Stimulated activated naive CD8-positive, alpha-beta T cell treated with anti-CD3 and anti-CD28 coated beads, Interleukin-15, Interleukin-2, amounts not matched to agents 100 ng/mL and 50 ng/mL, for 24 hours (primary cell): ENCODE results near the gene CDC42SE2.
"Not testable (repeated sequence)": the region's sequence is repeated elsewhere in the genome, so short reads cannot be mapped to it uniquely, and the experiment has no call there.

Experiments used
- H3K27ac Mint-ChIP-seq: one replicate; pipeline ENCODE4 v1.8.0; 2021; ENCODE audit warnings: mild to moderate bottlenecking, mixed read lengths
- H3K27me3 Mint-ChIP-seq: one replicate; pipeline ENCODE4 v1.8.0; 2021; ENCODE audit warnings: mixed read lengths
- H3K36me3 Mint-ChIP-seq: one replicate; pipeline ENCODE4 v1.8.0; 2021; ENCODE audit warnings: low read depth, mixed read lengths
- H3K4me1 Mint-ChIP-seq: one replicate; pipeline ENCODE4 v1.8.0; 2021; ENCODE audit warnings: low read depth, mixed read lengths
- H3K4me3 Mint-ChIP-seq: one replicate; pipeline ENCODE4 v1.8.0; 2021; ENCODE audit warnings: mild to moderate bottlenecking, mixed read lengths
- H3K9me3 Mint-ChIP-seq: one replicate; pipeline ENCODE4 v1.8.0; 2021; ENCODE audit warnings: mixed read lengths

CDC42SE2 gene

GRCh38 chr5:131386779-131387178 lies 122.9 kb downstream of the CDC42SE2 start:
- H3K36me3 Mint-ChIP-seq = peaks cover 55% of the 10 kb centered on the region
- no peak overlapping the region for H3K4me3 Mint-ChIP-seq

GRCh38 chr5:131387255-131387654 lies 123.4 kb downstream of the CDC42SE2 start:
- Mint-ChIP-seq H3K4me3 (no peak overlapping the region), H3K27me3 (no peaks in the 10 kb centered on the region), H3K36me3 (peaks cover 59% of the 10 kb centered on the region), H3K4me1 (peaks cover 97% of the 10 kb centered on the region), H3K27ac (peak overlapping the region; percentile 77), H3K9me3 (no peaks in the 10 kb centered on the region)

More at GRCh38 chr5:131386779-131387178, 122.9 kb downstream of the CDC42SE2 start:
- H3K27me3 Mint-ChIP-seq = no peaks in the 10 kb centered on the region
- peaks cover 97% of the 10 kb centered on the region for H3K4me1 Mint-ChIP-seq
- no peaks in the 10 kb centered on the region for H3K9me3 Mint-ChIP-seq
- H3K27ac Mint-ChIP-seq = peak overlapping the region; percentile 59

GRCh38 chr5:131389096-131389868 lies 125.4 kb downstream of the CDC42SE2 start:
- Mint-ChIP-seq H3K9me3 (no peaks in the 10 kb centered on the region), H3K4me1 (peaks cover 97% of the 10 kb centered on the region), H3K27me3 (no peaks in the 10 kb centered on the region), H3K27ac (peak overlapping the region; percentile 93), H3K36me3 (peaks cover 78% of the 10 kb centered on the region), H3K4me3 (peak overlapping the region; percentile 45)

- Mint-ChIP-seq H3K9me3 (no peaks in the 10 kb centered on the region), H3K4me1 (peaks cover 97% of the 10 kb centered on the region), H3K27me3 (no peaks in the 10 kb centered on the region), H3K36me3 (peaks cover 78% of the 10 kb centered on the region), H3K27ac (peak overlapping the region; percentile 93), H3K4me3 (peak overlapping the region; percentile 44)
Measured at GRCh38 chr5:131389869-131390265, 126.0 kb downstream of the CDC42SE2 start.

- H3K4me3 Mint-ChIP-seq = no peak overlapping the region
- peaks cover 80% of the 10 kb centered on the region for H3K36me3 Mint-ChIP-seq
- peak overlapping the region; percentile 96 for H3K27ac Mint-ChIP-seq
Measured at GRCh38 chr5:131392466-131393095, 128.7 kb downstream of the CDC42SE2 start.

GRCh38 chr5:131393498-131393968 lies 129.7 kb downstream of the CDC42SE2 start:
- peaks cover 90% of the 10 kb centered on the region for H3K4me1 Mint-ChIP-seq
- no peaks in the 10 kb centered on the region for H3K27me3 Mint-ChIP-seq
- peak overlapping the region; percentile 96 for H3K27ac Mint-ChIP-seq
- H3K4me3 Mint-ChIP-seq = peak overlapping the region; percentile 60
- peaks cover 90% of the 10 kb centered on the region for H3K36me3 Mint-ChIP-seq
- no peaks in the 10 kb centered on the region for H3K9me3 Mint-ChIP-seq

More at GRCh38 chr5:131392466-131393095, 128.7 kb downstream of the CDC42SE2 start:
- Mint-ChIP-seq H3K9me3 (no peaks in the 10 kb centered on the region), H3K27me3 (no peaks in the 10 kb centered on the region), H3K4me1 (peaks cover 96% of the 10 kb centered on the region)

- Mint-ChIP-seq H3K4me3 (peak overlapping the region; percentile 60), H3K4me1 (peaks cover 90% of the 10 kb centered on the region), H3K27me3 (no peaks in the 10 kb centered on the region), H3K27ac (peak overlapping the region; percentile 96), H3K36me3 (peaks cover 93% of the 10 kb centered on the region), H3K9me3 (no peaks in the 10 kb centered on the region)
Measured at GRCh38 chr5:131394128-131394527, 130.3 kb downstream of the CDC42SE2 start.

- peak overlapping the region; percentile 60 for H3K4me3 Mint-ChIP-seq
- H3K4me1 Mint-ChIP-seq = peaks cover 83% of the 10 kb centered on the region
Measured at GRCh38 chr5:131396015-131396414, 132.2 kb downstream of the CDC42SE2 start.

GRCh38 chr5:131396630-131397273 lies 132.9 kb downstream of the CDC42SE2 start:
- Mint-ChIP-seq H3K27ac (peak overlapping the region; percentile 96), H3K4me1 (peaks cover 77% of the 10 kb centered on the region), H3K9me3 (peaks cover 3% of the 10 kb centered on the region), H3K4me3 (no peak overlapping the region), H3K27me3 (no peaks in the 10 kb centered on the region), H3K36me3 (peaks cover 85% of the 10 kb centered on the region)

More at GRCh38 chr5:131396015-131396414, 132.2 kb downstream of the CDC42SE2 start:
- Mint-ChIP-seq H3K36me3 (peaks cover 89% of the 10 kb centered on the region), H3K27me3 (no peaks in the 10 kb centered on the region), H3K27ac (peak overlapping the region; percentile 96), H3K9me3 (peaks cover 3% of the 10 kb centered on the region)

GRCh38 chr5:131399007-131399406 lies 135.2 kb downstream of the CDC42SE2 start:
- Mint-ChIP-seq H3K4me1 (peaks cover 55% of the 10 kb centered on the region), H3K9me3 (peaks cover 15% of the 10 kb centered on the region), H3K36me3 (peaks cover 85% of the 10 kb centered on the region), H3K27ac (peak overlapping the region; percentile 65)
- H3K27me3 Mint-ChIP-seq, H3K4me3 Mint-ChIP-seq: not testable (repeated sequence)

- no peak overlapping the region for H3K4me3 Mint-ChIP-seq
- H3K27me3 Mint-ChIP-seq = no peaks in the 10 kb centered on the region
- H3K4me1 Mint-ChIP-seq = peaks cover 44% of the 10 kb centered on the region
- peak overlapping the region; percentile 10 for H3K27ac Mint-ChIP-seq
- H3K9me3 Mint-ChIP-seq = peaks cover 15% of the 10 kb centered on the region
- H3K36me3 Mint-ChIP-seq = peaks cover 86% of the 10 kb centered on the region
Measured at GRCh38 chr5:131400585-131400984, 136.7 kb downstream of the CDC42SE2 start.

GRCh38 chr5:131405674-131406073 lies 141.8 kb downstream of the CDC42SE2 start:
- no peaks in the 10 kb centered on the region for H3K27me3 Mint-ChIP-seq
- peaks cover 13% of the 10 kb centered on the region for H3K9me3 Mint-ChIP-seq
- H3K4me1 Mint-ChIP-seq = peaks cover 7% of the 10 kb centered on the region
- H3K36me3 Mint-ChIP-seq = peaks cover 86% of the 10 kb centered on the region
- H3K4me3 Mint-ChIP-seq = no peak overlapping the region
- H3K27ac Mint-ChIP-seq = peak overlapping the region; percentile 68

GRCh38 chr5:131406076-131406475 lies 142.2 kb downstream of the CDC42SE2 start:
- H3K27me3 Mint-ChIP-seq = no peaks in the 10 kb centered on the region
- H3K9me3 Mint-ChIP-seq = peaks cover 12% of the 10 kb centered on the region
- peaks cover 5% of the 10 kb centered on the region for H3K4me1 Mint-ChIP-seq
- H3K27ac Mint-ChIP-seq = peak overlapping the region; percentile 68
- H3K4me3 Mint-ChIP-seq = no peak overlapping the region
- peaks cover 86% of the 10 kb centered on the region for H3K36me3 Mint-ChIP-seq

- Mint-ChIP-seq H3K4me3 (no peak overlapping the region), H3K27ac (no peak overlapping the region), H3K4me1 (peaks cover 5% of the 10 kb centered on the region), H3K36me3 (peaks cover 88% of the 10 kb centered on the region), H3K27me3 (no peaks in the 10 kb centered on the region), H3K9me3 (peaks cover 11% of the 10 kb centered on the region)
Measured at GRCh38 chr5:131406975-131407638, 143.3 kb downstream of the CDC42SE2 start.
